Tongue (tissue), 2 donors: ENCODE measurements around the gene KCNMB4. TPM values are rescaled to one million over a fixed set of nuclear protein-coding genes. Genes with fewer than 3 reads are reported as not detected.
"Not testable (repeated sequence)": the region's sequence is repeated elsewhere in the genome, so short reads cannot be mapped to it uniquely, and the experiment has no call there.

Experiments
- DNase-seq: peaks from one replicate; pipeline ENCODE4 v3.0.0-alpha.2; 2015
- total RNA-seq: library from RNA; depleted of rRNA; stranded (reverse); fragments of >200 nt; gene quantifications from one replicate; pipeline ENCODE4 v1.2.3, GENCODE V29; 2014

KCNMB4 gene
- total RNA-seq, 1 donor from 2014 or later: 6.1 TPM

DNA sequence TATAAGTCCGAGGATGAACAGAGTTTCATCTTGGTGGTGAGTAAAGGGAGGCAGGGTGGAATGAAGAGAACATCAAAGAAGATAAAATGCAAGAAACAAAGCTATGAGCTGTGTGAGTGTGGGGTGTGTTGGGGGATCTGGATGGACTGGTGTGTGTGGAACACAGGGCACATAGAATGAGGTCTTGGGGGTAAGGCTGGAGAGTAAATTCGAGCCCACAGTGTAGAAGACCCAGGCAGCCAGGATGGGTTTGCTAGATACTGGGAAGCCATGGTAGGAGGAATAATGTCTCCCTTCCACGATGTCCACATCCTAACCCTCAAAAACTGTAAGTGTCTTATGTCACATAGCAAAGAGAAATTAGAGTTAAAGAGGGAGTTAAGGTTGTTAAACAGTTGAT lies 6.8 kb downstream of the KCNMB4 start:
- DNase-seq: no peak

DNA sequence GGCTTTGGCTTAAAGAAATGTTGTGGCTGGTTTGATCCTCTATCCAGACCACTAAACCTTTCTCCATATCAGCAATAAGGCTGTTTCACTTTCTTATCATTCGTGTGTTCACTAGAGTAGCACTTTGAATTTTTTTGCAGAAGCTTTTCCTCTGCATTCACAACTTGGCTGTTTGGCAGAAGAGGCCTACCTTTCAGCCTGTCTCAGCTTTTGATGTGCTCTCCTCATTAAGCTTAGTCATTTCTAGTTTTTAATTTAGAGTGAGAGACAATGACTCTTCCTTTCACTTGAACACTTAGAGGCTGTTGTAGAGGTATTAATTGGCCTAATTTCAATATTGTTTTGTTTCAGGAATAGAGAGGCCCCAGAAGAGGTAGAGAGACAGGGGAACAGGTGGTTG lies 13.8 kb downstream of the KCNMB4 start:
- DNase-seq: no peak

DNA sequence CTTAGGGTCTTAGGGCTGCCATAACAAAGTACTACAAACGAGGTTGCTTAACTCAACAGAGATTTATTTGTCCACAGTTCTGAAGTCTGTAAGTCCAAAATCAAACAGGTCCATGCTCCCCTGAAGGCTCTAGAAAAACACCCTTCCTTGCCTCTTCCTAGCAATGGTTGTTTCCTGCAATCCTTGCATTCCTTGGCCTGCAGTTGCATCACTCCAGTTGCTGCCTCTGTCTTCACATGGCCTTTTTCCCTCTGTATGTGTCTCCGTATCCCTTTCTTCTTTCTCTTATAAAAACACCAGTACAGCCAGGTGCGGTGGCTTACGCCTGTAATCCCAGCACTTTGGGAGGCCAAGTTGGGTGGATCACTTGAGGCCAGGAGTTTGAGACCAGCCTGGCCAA lies 17.4 kb downstream of the KCNMB4 start:
- DNase-seq: no peak

DNA sequence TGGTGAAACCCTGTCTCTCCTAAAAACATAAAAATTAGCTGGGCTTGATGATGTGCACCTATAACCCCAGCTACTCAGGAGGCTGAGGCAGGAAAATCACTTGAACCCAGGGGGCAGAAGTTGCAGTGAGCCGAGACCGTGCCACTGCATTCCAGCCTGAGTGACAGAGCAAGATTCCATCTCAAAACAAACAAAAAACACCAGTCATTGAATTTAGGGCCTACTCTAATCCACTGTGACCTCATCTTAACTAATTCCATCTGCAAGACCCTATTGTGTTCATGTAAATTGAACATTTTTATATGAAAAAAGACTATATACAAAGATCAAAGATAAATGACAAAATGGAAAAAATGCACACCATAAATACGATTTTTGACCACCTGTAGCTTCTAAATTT lies 17.8 kb downstream of the KCNMB4 start:
- DNase-seq: no peak

DNA sequence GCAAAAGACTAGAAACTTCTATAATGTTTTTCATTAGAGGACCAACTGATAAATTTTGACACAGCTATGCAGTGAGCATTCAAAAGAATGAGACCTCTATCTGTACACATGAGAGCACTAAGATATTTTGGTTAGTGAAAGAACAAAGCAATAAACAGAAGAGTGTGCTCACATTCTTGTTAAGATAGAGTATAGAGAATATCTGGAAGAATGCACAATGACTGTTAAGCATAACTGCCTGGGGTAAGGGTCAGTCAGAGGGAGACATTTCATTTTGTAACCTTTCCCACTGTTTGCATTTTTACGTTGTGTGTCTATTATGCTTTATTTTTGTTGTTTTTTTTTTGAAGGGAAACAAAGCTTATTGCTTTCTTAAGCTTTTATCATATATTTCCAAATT lies 20.7 kb downstream of the KCNMB4 start:
- DNase-seq: no peak

DNA sequence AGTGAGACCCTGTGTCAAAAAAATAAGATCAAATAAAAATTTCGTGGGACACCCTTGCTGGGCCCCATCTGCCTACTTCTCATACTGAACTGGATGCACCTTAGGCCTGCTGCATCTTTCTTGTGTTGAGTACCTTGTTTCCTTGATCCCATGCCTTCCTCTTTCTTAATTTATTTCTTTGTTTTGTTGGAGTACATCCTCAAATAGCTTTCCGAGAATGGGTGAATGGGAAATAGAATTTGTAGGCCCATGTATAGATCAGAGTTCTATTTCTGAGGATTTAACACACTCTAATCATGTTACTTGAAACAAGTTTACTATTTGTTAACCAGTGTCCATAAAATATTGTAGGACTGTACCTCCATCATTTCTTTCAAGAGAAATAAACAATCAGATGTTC lies 23.6 kb downstream of the KCNMB4 start:
- DNase-seq: no peak

DNA sequence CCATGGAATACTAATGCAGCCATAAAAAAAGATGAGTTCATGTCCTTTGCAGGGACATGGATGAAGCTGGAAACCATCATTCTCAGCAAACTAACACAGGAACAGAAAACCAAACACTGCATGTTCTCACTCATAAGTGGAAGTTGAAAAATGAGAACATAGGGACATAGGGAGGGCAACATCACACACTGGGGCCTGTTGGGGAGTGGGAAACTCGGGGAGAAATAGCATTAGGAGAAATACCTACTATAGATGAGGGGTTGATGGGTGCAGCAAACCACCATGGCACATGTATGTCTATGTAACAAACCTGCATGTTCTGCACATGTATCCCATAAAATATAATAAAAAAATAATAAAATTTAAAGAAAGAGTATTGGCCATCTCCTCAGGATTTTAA lies 26.5 kb downstream of the KCNMB4 start:
- not testable (repeated sequence) for DNase-seq

DNA sequence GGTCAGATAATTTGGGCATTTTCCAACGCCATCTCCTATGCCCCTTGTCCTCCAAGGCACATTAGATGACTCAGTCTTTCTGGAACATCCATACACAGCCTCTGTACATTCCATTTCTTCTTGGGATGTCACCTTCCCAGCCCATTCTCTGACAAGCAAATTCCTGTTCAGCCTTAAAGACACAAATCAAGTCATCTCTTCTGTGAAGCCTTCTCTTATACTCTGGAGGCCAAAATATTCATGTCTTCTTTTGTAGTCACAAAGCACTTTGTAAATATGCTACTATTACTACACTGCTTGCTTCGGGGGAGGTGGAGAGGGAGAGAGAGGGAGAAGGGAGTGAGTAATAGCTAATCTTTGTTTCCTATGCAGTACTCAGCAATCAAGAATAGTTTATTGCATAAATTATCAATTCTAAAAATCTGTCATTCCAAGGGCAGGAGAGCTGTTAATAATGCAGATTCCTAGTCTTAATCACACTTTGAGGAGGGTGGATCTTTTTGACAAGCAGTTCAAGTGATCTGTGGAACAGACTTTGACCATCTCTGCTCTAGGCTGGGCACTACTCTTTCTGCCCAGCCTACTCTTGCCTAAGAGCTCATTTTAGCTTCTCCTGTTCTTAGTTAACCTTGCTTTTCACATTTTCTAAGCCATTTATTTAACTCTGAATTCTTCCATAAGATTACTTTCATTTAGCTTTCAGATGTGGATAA lies 27.9 kb downstream of the KCNMB4 start:
- no peak for DNase-seq

DNA sequence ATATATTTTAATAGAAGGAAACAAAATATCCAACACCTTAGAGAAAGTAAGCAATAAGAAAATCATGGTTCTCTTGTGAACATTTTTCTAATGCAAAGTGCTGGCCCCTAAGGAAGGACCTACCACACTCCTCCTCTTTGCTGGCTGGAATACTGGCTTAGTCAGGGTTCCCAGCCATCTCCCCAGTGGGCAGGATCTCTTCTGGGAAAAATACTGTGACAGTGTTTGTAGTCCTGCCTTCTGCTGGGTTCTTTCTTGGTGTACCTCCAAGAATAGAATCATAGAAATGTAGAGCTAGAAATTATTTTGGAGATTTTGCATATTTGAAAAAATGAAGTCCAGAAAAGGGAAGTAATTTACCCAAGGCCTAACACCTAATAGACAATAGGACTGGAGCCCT lies 31.9 kb downstream of the KCNMB4 start:
- no peak for DNase-seq

DNA sequence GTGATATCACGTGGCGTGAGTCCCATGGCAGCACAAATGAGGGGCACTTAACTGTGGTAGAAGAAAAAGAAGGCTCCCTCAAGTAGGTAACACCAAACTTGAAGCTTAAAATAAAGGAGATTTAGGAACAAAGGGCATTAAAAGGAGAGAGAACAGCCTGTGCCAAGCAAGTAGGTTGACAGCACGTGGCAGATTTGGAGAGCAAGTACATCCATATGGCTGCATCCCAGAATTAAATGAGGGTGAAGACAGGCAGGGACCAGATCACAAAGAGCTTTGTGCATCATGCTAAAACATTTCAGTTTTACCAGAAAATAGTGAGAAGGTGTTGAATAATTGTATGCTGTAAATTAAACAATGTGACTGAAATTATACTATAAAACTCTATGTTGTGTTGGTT lies 32.8 kb downstream of the KCNMB4 start:
- DNase-seq: no peak

DNA sequence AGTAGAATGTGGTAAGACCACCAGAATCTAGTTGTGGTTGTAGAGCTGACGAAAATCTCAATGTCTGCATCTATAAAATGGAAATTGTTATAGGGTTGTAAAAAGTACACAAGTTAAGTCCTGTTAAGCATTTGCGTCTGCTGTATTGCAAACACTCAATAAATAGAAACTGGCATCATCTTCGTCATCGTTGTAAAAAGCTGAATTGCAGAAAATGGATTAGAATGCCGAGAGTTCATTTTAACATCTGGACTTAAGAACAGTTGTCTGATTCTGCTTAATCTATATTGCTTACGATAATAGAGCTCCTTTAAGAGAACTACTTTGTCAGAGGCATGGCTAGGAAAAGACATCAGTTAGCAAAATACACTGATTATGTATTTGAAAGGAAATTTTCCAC lies 33.2 kb downstream of the KCNMB4 start:
- no peak for DNase-seq

DNA sequence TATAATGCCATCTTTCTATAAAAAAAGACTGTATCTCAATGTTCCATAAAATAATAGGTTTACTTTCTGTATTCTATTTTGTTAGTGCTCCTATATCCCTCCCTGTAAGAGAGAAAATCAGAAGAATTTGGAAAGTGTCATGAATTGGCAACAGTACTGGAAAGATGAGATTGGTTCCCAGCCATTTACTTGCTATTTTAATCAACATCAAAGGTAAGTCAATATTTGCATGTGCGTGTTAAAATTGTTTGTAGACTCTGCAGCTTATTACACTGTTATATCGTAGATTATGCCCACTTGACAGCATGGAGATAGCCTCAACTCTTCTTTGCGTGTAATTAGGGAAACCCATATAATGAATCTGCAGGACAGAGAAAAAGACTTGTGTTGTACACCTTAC lies 34.0 kb downstream of the KCNMB4 start:
- DNase-seq: no peak

DNA sequence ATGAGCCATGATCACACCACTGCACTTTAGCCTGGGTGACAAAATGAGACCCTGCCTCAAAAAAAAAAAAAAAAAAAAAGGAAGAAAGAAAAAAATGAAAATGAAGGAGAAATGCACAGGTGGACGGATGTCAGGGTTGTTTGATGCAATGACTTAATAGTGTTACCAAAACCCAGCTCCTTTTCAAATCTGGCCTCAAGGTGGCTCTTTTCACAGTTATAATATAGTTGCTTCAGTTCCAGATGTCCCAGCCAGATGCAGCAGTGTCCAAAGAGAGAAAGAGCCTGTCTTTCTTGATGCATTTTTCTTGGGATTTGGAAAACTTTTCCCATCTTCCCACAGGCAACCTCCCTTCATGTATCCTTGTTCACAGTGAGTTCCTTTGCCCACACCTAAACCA lies 36.5 kb downstream of the KCNMB4 start:
- DNase-seq: no peak

DNA sequence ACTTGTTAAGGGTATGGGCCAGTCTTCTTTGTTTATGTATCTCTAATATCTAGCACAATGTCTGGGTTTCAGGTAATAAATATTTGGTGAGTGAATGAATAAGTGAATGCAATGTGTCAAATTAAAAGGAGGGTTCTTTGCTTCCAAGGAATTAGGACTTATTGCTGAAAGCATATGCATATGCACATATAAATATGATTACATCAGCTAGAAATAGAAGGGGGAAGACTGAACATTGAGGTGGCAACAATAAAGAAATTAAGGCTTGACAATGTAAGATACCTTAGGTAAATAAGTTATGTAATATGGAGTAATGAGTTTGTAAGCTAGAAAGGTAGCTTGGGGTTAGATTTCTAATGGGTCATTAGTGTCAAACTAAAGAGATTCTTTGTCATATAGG lies 37.7 kb downstream of the KCNMB4 start:
- DNase-seq: no peak

DNA sequence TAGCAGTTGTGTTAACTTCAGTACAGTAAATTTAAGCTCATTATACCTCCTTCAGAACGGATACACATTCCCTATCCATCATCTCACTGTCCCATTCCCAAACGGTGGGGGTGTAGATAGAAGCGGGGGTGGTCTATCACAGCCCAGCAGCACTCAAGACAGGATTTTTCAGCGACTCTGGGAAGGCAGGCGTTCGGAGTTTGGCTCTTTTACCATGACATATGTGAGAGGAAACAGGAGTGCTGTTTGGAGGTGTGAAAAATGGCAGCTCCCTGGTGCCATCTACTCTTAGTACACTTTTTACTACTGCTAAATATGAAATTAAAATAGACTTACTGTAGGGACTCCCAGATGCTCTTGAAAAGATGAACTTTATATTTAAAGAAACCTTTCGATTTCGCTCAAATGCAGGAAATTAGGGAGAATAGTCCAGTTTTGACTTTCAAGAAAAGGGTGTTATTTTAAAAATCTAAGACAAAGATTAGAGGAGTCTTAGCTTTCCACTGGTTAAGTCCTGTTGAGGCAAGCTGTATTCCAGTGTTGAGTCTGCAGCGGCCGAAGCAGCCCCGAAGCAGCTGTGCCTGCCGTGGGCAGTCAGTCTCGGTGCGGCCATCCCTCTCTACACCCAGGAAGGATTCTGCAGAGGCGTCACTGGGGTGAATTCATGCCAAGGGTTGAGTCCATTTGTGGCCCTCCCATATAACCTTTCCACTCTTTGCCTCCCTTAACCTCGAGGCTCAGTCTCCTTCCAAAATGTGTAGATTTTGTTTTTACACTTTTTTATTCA lies 42.1 kb downstream of the KCNMB4 start:
- no peak for DNase-seq

DNA sequence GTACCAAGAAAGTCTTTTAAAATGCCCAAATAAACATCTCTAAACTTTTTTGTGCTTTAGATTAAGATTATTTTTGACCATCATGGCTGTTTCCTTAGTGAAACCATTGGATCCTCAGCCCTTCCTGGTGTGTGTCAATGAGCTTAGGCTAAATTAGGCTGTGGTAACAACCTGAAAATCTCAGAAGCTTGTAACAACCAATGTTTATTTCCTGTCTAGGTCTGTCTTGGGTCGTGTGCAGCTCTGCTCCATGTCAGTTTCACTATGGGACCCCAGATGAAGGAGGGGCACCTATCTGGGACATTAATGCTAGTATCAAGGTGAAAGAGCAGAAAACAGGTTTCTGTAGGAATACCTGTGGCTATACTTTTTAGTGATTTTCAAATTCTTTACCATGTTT lies 49.9 kb downstream of the KCNMB4 start:
- DNase-seq: no peak

DNA sequence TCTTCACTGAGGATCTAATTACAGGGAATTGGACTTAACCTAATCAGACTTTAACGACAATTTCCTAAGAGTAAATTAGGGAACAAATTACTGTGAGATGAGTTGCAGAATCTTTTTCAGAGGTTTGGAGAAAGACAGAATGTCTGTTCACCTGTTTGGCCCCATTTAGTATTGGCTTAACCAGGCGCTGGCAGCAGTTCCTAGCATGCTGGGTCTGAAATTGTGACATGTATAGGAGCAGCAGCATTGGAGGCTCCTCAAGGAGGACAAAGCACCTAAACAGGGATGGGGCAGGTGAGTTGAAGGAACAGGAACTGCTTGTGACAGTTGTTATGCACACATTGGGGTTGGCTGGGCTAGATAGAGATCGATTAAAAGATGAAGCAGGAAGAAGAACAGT lies 51.0 kb downstream of the KCNMB4 start:
- DNase-seq: no peak

DNA sequence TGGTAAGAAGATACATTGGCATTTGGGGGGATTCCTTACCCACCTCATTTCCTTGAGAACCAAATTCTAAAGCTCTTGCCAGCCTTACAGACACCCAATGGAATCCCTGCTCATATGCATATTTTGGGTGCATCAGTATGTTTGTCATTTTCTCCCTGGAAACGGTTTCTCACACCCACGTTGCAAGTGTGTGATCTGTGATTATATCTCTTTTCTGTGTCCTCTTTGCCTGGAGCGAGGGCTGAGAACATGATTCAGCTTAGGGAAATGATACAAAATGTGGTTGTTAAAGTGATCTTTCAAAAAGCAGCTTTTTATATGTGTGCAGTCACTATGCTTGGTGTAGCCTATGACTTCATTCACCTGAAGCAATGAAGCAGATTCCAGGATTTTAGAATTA lies 52.0 kb downstream of the KCNMB4 start:
- no peak for DNase-seq

DNA sequence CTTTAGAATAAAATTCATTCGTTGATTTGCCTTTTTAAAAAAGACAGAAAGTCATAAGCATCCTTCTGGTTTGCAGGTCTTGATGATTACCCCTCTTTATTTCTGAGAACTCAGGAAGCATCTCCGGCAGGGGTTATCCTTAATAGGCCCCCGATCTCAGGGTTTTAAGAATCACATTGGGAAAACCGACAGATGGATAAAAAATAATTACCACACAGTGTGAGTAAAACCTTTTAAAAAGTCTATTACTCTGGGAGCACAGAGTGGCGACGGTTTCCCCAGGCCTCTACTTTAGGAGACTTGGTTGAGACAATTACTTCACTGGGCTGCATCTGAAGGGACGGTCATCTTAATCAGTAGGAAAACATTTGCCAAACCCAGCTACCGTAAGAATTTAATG lies 56.5 kb downstream of the KCNMB4 start:
- DNase-seq: no peak

DNA sequence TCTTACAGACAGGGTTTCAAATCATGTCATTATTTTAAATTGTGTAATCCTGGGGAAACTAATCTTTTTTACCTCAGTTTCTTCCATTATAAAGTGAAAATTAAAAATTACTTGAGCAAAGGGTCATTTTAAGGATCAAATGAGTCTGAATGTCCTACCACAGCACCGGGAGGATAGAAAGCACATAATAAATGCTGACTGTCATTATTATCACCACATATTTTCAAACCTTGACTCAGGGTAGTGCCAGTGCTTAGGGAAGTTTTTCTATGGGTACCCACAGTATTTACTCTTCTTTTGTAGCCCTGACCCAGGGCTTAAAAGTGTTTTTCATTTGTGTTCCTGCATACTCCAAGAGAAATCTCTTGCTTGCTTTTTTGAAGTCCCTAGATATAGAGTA lies 60.5 kb downstream of the KCNMB4 start:
- DNase-seq: no peak

DNA sequence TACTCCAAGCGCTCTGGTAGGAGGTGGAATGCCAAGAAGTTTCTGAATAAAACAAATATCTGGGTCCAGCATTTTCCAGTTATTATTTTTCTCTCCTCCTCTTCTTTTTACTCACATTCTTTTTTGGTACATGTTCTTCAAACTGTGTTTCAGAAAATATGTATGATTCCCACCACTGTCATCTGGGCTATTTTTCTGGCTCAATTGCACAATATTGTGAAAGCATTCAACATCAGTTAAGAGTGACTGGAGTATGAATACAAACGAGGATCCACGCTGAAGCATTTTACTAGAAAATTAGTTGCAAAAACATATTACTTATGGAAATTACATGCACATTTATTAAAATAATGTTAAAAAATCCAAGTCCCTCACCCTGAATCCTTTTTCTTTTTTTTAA lies 61.5 kb downstream of the KCNMB4 start:
- no peak for DNase-seq

DNA sequence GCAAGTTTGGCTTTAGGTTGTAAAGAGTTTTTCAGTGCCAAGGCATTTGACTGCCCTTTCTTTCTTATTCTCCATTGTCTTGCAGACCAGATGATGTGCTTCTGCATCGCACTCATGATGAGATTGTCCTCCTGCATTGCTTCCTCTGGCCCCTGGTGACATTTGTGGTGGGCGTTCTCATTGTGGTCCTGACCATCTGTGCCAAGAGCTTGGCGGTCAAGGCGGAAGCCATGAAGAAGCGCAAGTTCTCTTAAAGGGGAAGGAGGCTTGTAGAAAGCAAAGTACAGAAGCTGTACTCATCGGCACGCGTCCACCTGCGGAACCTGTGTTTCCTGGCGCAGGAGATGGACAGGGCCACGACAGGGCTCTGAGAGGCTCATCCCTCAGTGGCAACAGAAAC lies 64.3 kb downstream of the KCNMB4 start:
- no peak for DNase-seq

DNA sequence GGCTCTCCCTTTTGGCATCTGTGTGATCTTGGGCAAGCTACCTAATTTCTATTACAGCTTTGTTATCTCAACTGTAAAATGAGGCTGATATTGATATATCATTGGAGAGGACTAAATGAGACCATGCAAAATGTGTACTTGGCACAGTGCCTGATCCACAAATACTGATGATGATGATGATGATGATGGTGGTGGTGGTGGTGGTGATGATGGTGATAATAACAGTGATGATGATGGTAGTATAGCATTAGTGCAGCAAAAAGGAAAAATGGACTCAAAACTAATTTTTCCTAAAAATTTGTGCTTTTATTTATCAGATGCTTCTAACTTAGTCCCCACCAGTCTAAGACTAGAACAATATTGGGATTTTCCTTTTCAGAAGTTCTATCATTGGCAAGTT lies 70.7 kb downstream of the KCNMB4 start:
- DNase-seq: no peak

DNA sequence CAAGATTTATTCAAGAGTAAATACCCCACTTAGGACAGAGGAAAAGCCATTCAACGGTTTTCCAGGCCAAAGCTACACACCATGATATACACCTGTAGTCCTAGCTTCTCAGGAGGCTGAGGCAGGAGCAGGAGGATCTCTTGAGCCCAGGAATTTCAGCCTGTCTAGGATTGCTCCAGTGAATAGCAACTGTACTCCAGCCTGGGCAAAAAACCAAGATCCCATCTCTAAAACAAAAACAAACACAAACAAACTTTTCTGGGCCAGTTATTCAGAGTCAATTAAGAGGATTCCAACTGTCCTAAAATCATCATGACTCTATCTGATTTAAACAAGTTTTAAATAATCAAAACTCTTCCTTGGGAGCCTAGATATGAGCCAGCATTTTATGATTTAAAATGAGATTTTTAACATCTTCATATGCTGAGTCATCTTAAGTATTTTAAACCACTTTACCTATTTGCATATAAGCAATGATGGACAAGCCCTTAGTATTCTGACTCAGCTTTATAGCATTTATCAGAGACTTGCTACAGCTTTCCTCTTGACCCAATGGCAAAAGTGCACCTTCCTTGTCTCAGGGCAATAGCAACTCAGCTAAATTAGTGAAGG lies 77.1 kb downstream of the KCNMB4 start:
- peak; percentile 7 for DNase-seq
